Skeletal muscle tissue (tissue), 4 donors: Measurements from ENCODE around the gene TTC21A. TPM values are rescaled to one million over a fixed set of nuclear protein-coding genes. Genes with fewer than 3 reads are reported as not detected.

Experiments
- H3K27ac ChIP-seq: one replicate; pipeline ENCODE4 v1.7.0; 2013; ENCODE audit warnings: mild to moderate bottlenecking, low read depth, low read length, inconsistent platforms
- H3K27me3 ChIP-seq, 3 donors: one replicate each; pipeline ENCODE4 v1.7.0; 2013; ENCODE audit warnings: low read length in 3 of 3; ENCODE audit not compliant: control insufficient read depth in 3 of 3, insufficient read depth in 3 of 3
- H3K36me3 ChIP-seq, 3 donors: one replicate each; pipeline ENCODE4 v1.7.0; 2013; ENCODE audit warnings: low read length in 3 of 3; ENCODE audit not compliant: control insufficient read depth in 3 of 3, insufficient read depth in 3 of 3
- H3K4me1 ChIP-seq, 3 donors: one replicate each; pipeline ENCODE4 v1.7.0; 2013; ENCODE audit warnings: low read length in 3 of 3, mild to moderate bottlenecking in 3 of 3; ENCODE audit not compliant: control insufficient read depth in 3 of 3, insufficient read depth in 3 of 3
- H3K4me3 ChIP-seq, 3 donors: one replicate each; pipeline ENCODE4 v1.7.0; 2013; ENCODE audit warnings: low read length in 3 of 3
- H3K9ac ChIP-seq, 3 donors: one replicate each; pipeline ENCODE4 v1.7.0; 2013; ENCODE audit warnings: low read length in 3 of 3, mild to moderate bottlenecking in 3 of 3, moderate library complexity in 2 of 3, low read depth in 1 of 3
- H3K9me3 ChIP-seq, 3 donors: one replicate each; pipeline ENCODE4 v1.7.0; 2013; ENCODE audit warnings: low read length in 3 of 3; ENCODE audit not compliant: control insufficient read depth in 3 of 3
- total RNA-seq: library from RNA; depleted of rRNA; stranded (reverse); fragments of >200 nt; gene quantifications from one replicate; pipeline ENCODE4 v1.2.3, GENCODE V29; 2014
- donor health status: Osteomylitis.

TTC21A gene
- total RNA-seq, 1 donor from 2014 or later: 1.0 TPM

DNA sequence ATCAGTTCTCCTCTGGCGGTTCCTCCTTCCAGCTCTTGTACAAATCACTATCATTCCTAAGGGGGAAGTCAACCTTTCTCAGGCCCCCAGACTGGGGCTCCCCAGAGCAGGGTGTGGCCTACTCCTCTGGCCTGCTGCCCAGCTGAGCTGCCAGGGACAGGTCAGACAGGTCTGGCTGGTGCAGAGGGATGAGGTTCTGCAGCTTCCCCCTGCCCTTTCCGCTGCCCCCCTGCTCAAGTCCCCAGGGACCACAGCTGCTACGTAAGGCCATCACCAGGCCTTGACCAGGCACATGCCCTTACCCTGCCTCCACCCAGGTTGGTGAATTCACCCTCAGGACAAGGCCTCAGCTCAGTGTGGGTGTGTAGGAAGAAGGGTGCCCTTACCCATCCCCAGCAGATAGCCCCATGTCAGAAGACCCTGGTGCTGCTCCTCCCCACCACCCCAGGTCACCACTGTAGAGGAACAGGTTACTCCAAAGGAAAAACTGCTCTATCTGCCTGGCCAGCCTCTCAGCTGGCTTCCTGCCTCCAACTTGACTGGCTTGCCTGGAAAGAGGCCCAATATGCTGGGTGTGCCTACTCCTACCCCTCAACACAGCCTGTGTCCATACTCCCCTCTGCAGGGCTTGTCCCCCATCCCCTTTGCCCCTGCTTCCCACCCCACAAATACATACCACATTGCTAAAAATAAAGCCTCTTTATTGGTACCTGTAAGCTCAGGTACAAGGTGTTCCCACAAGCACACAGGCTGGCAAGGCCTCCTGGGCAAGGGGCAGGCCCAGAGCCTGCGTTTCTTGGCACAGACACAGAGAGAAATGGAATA, 33.9 kb downstream of the TTC21A start:
- H3K27me3 ChIP-seq: no peaks in the 10 kb centered on the region
- H3K4me1 ChIP-seq: peaks cover 31 to 50% (median 49%) of the 10 kb centered on the region in 3 donors
- H3K27ac ChIP-seq: peak overlapping the region; percentile 59
- H3K9ac ChIP-seq: peak overlapping the region; percentile 10 to 47 (median 27)
- H3K9me3 ChIP-seq: no peaks in the 10 kb centered on the region
- peaks cover 43 to 54% (median 51%) of the 10 kb centered on the region in 3 donors for H3K36me3 ChIP-seq
- no peak overlapping the region for H3K4me3 ChIP-seq

DNA sequence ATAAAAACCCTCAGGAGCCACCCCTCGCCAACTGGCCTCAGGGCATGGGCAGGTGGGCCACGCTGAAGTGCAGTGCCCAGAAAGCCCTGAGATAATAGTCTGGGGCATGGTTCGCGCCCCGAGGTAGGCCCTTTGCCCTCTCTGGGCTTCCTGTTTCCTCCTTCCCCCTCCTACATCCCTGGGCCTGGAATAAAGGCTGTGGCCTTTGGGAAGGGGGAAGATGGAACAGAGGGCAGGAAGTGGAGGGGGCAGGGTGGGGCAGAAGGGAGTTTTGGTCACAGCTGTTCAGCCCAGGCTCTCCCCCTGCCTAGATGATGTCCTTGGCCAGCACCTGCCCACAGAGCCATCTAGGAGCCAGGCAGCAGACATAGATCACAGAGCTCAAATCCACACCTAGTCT, 34.6 kb downstream of the TTC21A start:
- Histone ChIP-seq H3K36me3 (peaks cover 44 to 57% (median 54%) of the 10 kb centered on the region in 3 donors), H3K27me3 (no peaks in the 10 kb centered on the region), H3K4me1 (peaks cover 38 to 57% (median 56%) of the 10 kb centered on the region in 3 donors), H3K27ac (peak overlapping the region; percentile 59), H3K4me3 (no peak overlapping the region), H3K9me3 (no peaks in the 10 kb centered on the region), H3K9ac (peak overlapping the region in 2 of 3 donors; percentile 50 to 65)

DNA sequence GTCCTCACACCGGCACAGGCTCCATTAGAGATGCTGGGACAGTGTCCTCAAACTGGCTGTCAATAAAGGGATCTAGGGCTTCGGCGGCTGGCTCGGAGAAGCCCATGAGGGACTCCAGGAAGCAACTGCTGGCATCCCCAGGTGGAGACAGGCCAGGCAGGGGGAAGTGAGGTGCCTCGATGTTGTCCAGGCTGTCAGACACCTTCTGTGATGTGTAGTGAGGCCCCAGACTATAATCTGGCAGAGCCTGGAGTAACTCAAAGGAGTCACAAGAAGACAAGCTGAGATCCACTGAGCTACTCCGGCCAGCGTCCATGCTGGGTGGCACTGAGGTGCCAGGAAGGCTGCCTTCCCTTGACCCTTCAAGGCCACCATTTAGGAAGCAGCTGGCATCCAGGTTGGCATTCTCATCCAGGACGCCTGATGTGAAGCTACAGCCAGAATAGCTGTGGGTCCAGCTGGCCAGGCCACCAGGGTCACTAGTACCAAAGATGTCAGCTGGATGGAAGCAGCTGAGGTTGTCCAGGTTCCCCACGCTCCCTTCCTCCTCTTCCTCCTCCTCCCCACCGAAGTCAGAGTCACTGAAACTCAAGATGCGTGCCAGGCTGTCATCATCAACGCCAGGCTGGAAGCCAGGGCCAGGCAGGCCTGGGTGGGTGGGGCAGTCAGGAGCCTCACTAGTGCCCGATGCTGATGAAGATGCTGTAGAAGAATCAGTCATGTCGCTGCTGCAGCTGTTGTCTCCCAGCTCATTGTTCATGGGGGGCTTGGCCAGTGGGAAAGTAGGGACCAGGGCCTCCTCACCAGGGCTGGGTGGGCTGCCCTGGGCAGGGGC, 35.8 kb downstream of the TTC21A start:
- Histone ChIP-seq H3K4me3 (no peak overlapping the region), H3K27me3 (no peaks in the 10 kb centered on the region), H3K4me1 (peaks cover 50 to 69% (median 68%) of the 10 kb centered on the region in 3 donors), H3K36me3 (peaks cover 44 to 55% (median 54%) of the 10 kb centered on the region in 3 donors), H3K9ac (no peak overlapping the region), H3K27ac (peak overlapping the region; percentile 59), H3K9me3 (no peaks in the 10 kb centered on the region)

DNA sequence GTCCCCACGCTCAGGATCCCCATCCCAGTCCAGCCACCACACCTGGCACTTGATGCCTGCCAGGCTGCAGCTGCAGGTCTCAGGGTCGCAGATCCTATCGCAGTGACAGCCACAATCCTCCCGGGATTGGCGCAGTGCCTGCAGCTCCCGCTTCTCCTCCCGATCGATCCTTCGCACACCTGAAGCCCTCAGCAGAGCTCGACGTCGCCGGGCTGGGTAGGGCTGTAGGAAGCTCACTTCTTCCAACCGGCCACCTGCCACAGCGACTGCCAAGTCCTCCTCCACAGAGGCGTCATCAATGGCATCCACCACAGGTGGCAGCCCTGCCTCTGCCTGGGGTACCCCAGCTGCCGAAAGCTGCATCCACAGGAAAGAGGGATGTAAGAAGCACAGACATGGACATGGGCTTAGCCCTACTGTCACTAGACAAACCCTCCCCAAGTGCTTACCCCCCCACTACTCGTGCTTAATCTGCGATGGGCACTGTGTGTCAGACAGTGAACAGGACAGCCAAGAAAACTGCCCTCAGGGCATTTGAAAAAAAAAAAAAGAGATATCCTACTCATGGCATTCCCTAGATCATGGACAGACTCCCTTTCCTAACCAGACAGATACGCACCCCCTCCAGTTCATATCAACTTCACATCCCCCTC, 36.7 kb downstream of the TTC21A start:
- Histone ChIP-seq H3K27me3 (no peaks in the 10 kb centered on the region), H3K9me3 (no peaks in the 10 kb centered on the region), H3K36me3 (peaks cover 44 to 54% (median 53%) of the 10 kb centered on the region in 3 donors), H3K4me3 (no peak overlapping the region), H3K27ac (no peak overlapping the region), H3K9ac (peak overlapping the region in 1 of 3 donors; percentile 33), H3K4me1 (peaks cover 58 to 76% (median 75%) of the 10 kb centered on the region in 3 donors)

GRCh38 chr3:39144748-39145380, 37.4 kb downstream of the TTC21A start:
- Histone ChIP-seq H3K27ac (no peak overlapping the region), H3K4me1 (peaks cover 65 to 82% (median 80%) of the 10 kb centered on the region in 3 donors), H3K36me3 (peaks cover 44 to 54% (median 53%) of the 10 kb centered on the region in 3 donors)

DNA sequence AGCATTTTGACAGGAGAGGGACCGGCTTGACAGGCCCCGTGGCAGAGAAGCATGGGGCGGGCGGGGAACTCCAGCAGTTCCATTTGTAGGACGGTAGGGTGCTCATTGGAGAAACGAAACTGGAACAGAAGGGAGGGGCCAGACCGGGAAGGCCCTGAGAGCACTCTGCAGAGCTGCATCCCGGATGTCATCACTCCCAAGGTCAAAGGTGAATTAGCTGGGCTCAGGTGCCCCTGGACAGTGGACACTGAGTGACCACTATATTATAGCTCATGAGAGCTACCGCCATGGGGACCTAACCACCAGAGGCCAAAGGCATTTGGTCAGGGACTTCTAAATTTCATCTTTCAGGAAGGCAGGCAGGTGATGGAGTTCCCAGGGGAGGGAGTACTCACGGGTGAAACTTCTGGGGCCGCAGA, 38.6 kb downstream of the TTC21A start:
- peak overlapping the region; percentile 34 to 76 (median 51) for H3K9ac ChIP-seq

More at GRCh38 chr3:39144748-39145380, 37.4 kb downstream of the TTC21A start:
- H3K9me3 ChIP-seq: no peaks in the 10 kb centered on the region
- peak overlapping the region in 1 of 3 donors; percentile 11 for H3K9ac ChIP-seq
- H3K27me3 ChIP-seq: no peaks in the 10 kb centered on the region
- H3K4me3 ChIP-seq: no peak overlapping the region

DNA sequence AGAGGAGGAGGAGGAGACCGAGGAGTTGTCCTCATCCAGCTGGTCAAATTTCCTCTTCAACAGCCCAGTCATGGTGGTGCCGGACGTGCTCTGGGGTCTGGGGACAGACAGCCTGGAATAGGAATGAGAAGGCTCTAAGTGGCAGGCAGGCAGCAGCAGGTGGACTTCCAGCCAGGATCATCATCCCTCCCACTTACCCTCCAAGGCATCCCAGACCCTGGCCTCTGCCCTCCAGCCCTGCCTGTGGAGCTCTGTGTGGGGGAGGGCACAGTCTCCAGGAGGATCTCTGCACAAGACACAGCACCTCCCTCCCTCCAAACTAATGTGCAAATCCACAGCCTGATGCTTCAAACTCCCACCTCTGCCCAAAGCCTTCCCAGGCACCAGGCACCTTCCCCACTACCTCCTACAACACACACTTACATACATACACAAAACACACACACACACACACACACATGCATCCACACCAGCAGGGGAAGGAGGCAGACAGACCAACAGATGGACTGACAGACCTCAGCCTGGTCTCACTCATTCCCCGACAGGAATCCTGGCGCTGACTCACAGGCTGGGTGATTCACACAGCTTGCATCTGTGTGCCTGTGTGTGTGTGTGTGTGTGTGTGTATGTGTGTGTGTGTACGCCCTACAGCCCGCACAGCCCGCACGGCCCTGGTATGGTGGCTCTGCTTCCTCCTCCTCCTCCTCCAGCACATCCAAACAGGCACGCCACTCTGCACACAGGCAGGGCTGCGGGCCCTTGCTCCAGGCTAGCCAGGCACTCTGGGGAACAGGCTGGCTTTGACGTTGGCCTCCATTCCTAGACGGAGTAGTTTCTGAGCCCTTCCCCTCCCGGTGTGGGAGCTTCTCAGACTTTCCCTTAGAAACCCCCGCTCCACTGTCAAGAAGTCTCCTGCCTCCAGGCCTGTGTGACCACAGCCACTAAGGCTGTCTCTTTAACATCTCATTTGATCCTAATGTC, 39.4 kb downstream of the TTC21A start:
- Histone ChIP-seq H3K9me3 (no peaks in the 10 kb centered on the region), H3K36me3 (peaks cover 40 to 46% (median 45%) of the 10 kb centered on the region in 3 donors), H3K27me3 (no peaks in the 10 kb centered on the region), H3K4me1 (peaks cover 75 to 85% (median 85%) of the 10 kb centered on the region in 3 donors), H3K9ac (peak overlapping the region; percentile 51 to 76 (median 66)), H3K4me3 (peak overlapping the region; percentile 10 to 65 (median 37)), H3K27ac (peak overlapping the region; percentile 99)

More for the DNA sequence above, 38.6 kb downstream of the TTC21A start:
- no peaks in the 10 kb centered on the region for H3K9me3 ChIP-seq
- H3K4me3 ChIP-seq: peak overlapping the region in 1 of 3 donors; percentile 65
- H3K36me3 ChIP-seq: peaks cover 40 to 53% (median 51%) of the 10 kb centered on the region in 3 donors
- H3K27ac ChIP-seq: peak overlapping the region; percentile 99
- no peaks in the 10 kb centered on the region for H3K27me3 ChIP-seq
- H3K4me1 ChIP-seq: peaks cover 75 to 85% (median 85%) of the 10 kb centered on the region in 3 donors

- Histone ChIP-seq H3K4me3 (peak overlapping the region; percentile 11 to 65 (median 37)), H3K27ac (peak overlapping the region; percentile 99), H3K9me3 (no peaks in the 10 kb centered on the region), H3K36me3 (peaks cover 34 to 36% (median 36%) of the 10 kb centered on the region in 3 donors), H3K27me3 (no peaks in the 10 kb centered on the region), H3K9ac (peak overlapping the region in 2 of 3 donors; percentile 66 to 76), H3K4me1 (peaks cover 75 to 86% (median 82%) of the 10 kb centered on the region in 3 donors)
These were observed 40.4 kb downstream of the TTC21A start for GRCh38 chr3:39147711-39148434.
